RPMI8226 (cell line): ENCODE measurements around the gene SKAP2.
A peak's percentile ranks its signal among the peaks of the same experiment; 100 is the strongest.

ENCODE experiments used
- DNase-seq: peaks from one replicate; pipeline ENCODE4 v3.0.0-alpha.2; 2015

SKAP2 gene

GRCh38 chr7:26690135-26690805, 174.1 kb downstream of the SKAP2 start:
- DNase-seq: no peak

GRCh38 chr7:26688936-26689506, 175.4 kb downstream of the SKAP2 start:
- DNase-seq: no peak

- DNase-seq: no peak
These were observed 176.0 kb downstream of the SKAP2 start for GRCh38 chr7:26688388-26688787.

GRCh38 chr7:26687032-26687431, 177.4 kb downstream of the SKAP2 start:
- no peak for DNase-seq

GRCh38 chr7:26686448-26686981, 177.9 kb downstream of the SKAP2 start:
- DNase-seq: peak; percentile 33

- DNase-seq: no peak
These were observed 178.8 kb downstream of the SKAP2 start for GRCh38 chr7:26685606-26686005.

GRCh38 chr7:26684447-26684846, 179.9 kb downstream of the SKAP2 start:
- DNase-seq: no peak

GRCh38 chr7:26683277-26683676, 181.1 kb downstream of the SKAP2 start:
- DNase-seq: no peak

GRCh38 chr7:26681819-26682418, 182.5 kb downstream of the SKAP2 start:
- peak; percentile 28 for DNase-seq

GRCh38 chr7:26680587-26680986, 183.8 kb downstream of the SKAP2 start:
- DNase-seq: no peak

- DNase-seq: no peak
These were observed 189.1 kb downstream of the SKAP2 start for GRCh38 chr7:26675143-26675887.

GRCh38 chr7:26673858-26674257, 190.5 kb downstream of the SKAP2 start:
- DNase-seq: no peak

GRCh38 chr7:26673271-26673670, 191.1 kb downstream of the SKAP2 start:
- no peak for DNase-seq

- DNase-seq: no peak
These were observed 193.5 kb downstream of the SKAP2 start for GRCh38 chr7:26670841-26671240.

- no peak for DNase-seq
These were observed 194.1 kb downstream of the SKAP2 start for GRCh38 chr7:26670290-26670689.

- DNase-seq: no peak
These were observed 195.6 kb downstream of the SKAP2 start for GRCh38 chr7:26668821-26669220.

- DNase-seq: peak; percentile 90
These were observed 196.8 kb downstream of the SKAP2 start for GRCh38 chr7:26667514-26668133.

GRCh38 chr7:26664735-26665416, 199.5 kb downstream of the SKAP2 start:
- peak; percentile 51 for DNase-seq

- no peak for DNase-seq
These were observed 200.1 kb downstream of the SKAP2 start for GRCh38 chr7:26664274-26664673.

GRCh38 chr7:26663874-26664273, 200.5 kb downstream of the SKAP2 start:
- no peak for DNase-seq

- no peak for DNase-seq
These were observed 201.7 kb downstream of the SKAP2 start for GRCh38 chr7:26662646-26663045.

GRCh38 chr7:26659121-26659520, 205.3 kb downstream of the SKAP2 start:
- DNase-seq: no peak
